Activated CD8-positive, alpha-beta memory T cell treated with anti-CD3 and anti-CD28 coated beads for 24 hours (primary cell): ENCODE data around the gene PPIB.

ENCODE experiments used
- DNase-seq: peaks from one replicate; pipeline ENCODE4 v3.0.0-alpha.2; 2020

The PPIB gene

GRCh38 chr15:64162869-64163658, at the start of gene PPIB:
PPIB (minus strand) TSS chr15:64163022; CDS start chr15:64162986, 36 bp downstream.
- peak; percentile 96 for DNase-seq

GRCh38 chr15:64211696-64212095, 48.9 kb upstream of the PPIB start:
- no peak for DNase-seq

GRCh38 chr15:64210371-64210770, 47.5 kb upstream of the PPIB start:
- no peak for DNase-seq

GRCh38 chr15:64209680-64210334, 47.0 kb upstream of the PPIB start:
- no peak for DNase-seq

- no peak for DNase-seq
Measured at GRCh38 chr15:64205202-64205601, 42.4 kb upstream of the PPIB start.

- DNase-seq = no peak
Measured at GRCh38 chr15:64197425-64197824, 34.6 kb upstream of the PPIB start.

- no peak for DNase-seq
Measured at GRCh38 chr15:64193971-64194370, 31.1 kb upstream of the PPIB start.

- DNase-seq = no peak
Measured at GRCh38 chr15:64191971-64192830, 29.4 kb upstream of the PPIB start.

- no peak for DNase-seq
Measured at GRCh38 chr15:64187396-64188191, 24.8 kb upstream of the PPIB start.

GRCh38 chr15:64185146-64185911, 22.5 kb upstream of the PPIB start:
- DNase-seq = no peak

- DNase-seq = no peak
Measured at GRCh38 chr15:64182859-64183370, 20.1 kb upstream of the PPIB start.

- no peak for DNase-seq
Measured at GRCh38 chr15:64180235-64180824, 17.5 kb upstream of the PPIB start.

- DNase-seq = no peak
Measured at GRCh38 chr15:64166102-64166890, 3.5 kb upstream of the PPIB start.

GRCh38 chr15:64164436-64164835, 1.6 kb upstream of the PPIB start:
- no peak for DNase-seq

GRCh38 chr15:64163659-64164362, 989 bp upstream of the PPIB start:
- DNase-seq = no peak

GRCh38 chr15:64162478-64162868, 349 bp downstream of the PPIB start:
- DNase-seq = no peak

GRCh38 chr15:64161688-64162477, 939 bp downstream of the PPIB start:
- DNase-seq = peak; percentile 57

GRCh38 chr15:64158363-64159134, 4.3 kb downstream of the PPIB start:
- peak; percentile 54 for DNase-seq
